ENCODE data around the gene KRABD2.
"Not testable (repeated sequence)": the region's sequence is repeated elsewhere in the genome, so short reads cannot be mapped to it uniquely, and the experiment has no call there.

Gene KRABD2

DNA sequence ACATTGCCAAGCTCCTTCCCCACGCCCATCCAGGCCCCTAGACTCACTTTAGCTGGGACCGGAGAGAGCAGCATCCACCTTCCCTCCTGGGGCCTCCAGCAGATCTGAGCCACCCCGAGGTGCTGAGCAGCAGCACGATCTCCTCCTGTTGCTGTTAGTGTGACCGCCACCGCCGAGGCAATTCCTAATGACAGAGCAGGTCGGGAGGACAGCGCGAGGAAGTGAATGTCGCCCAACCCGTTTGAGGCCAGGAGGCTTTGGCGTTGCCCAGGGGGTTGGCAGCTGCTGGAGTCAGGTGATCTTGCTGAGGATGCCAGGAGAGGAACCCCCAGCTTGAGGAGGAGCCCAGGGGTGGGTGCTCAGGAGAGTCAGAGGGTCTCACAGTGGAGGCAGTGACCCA is 21.1 kb upstream of the KRABD2 start, which contains the start of gene RNF222:
Gene RNF222 (minus strand): TSS at position 192 of the 400 bp plus-strand sequence. CDS start 4,366 bp downstream, outside the sequence.
- BruUV-seq (replicated peaks) = no TSS peak
- H2AFZ ChIP-seq (ENCODE audit: low read depth, low read length, poor library complexity, severe bottlenecking) = no peak within 1 kb of the TSS
- intact Hi-C loops (cut with micrococcal nuclease) = no loop called here
- H3K9ac ChIP-seq (ENCODE audit: low read length) = no peak within 1 kb of the TSS
- no peaks in the 10 kb centered on the region for H4K20me1 ChIP-seq (ENCODE audit: insufficient read depth)
- DNase-seq (ENCODE audit: low read depth, low spot score) (no peak), ATAC-seq (no peak)
- ChIA-PET RAD21 (ENCODE audit: low non-redundant PET in 1 of 2, low total read pairs in 2 of 2, uncharacterized antibody in 2 of 2, unreplicated experiment in 2 of 2) (no interaction called here), POLR2A (interaction anchor here (1.3 kb wide), 1 partner anchor 11 kb away, joined by 3 read pairs; no protein-coding TSS in a partner anchor), CTCF (interaction anchor here (1.3 kb wide), 1 partner anchor 14 kb away, joined by 3 read pairs; no protein-coding TSS in a partner anchor)
- no peaks in the 10 kb centered on the region for H3K9me2 ChIP-seq (ENCODE audit: insufficient read depth)
- H3K4me2 ChIP-seq (ENCODE audit: low read length) = no peak within 1 kb of the TSS
- H3K9me3 ChIP-seq (ENCODE audit: control insufficient read depth in 1 of 2, insufficient read depth in 1 of 2, low read depth in 1 of 2, low read length in 2 of 2) = no peaks in the 10 kb centered on the region
- H3K27ac ChIP-seq (ENCODE audit: low read depth, low read length) = no peak within 1 kb of the TSS
- H3K4me1 ChIP-seq (ENCODE audit: control insufficient read depth in 1 of 2, insufficient read depth in 2 of 2, low read length in 2 of 2) = peaks cover 0 to 16% of the 10 kb centered on the region in 2 experiments; a peak in 1 of 4 replicates
- H3K36me3 ChIP-seq (ENCODE audit: control insufficient read depth in 1 of 2, insufficient read depth in 2 of 2, low read length in 2 of 2) = no peaks in the 10 kb centered on the region
- no peaks in the 10 kb centered on the region for H3K79me2 ChIP-seq (ENCODE audit: insufficient read depth, low read length)
- no peak within 1 kb of the TSS for H3K4me3 ChIP-seq (replicated peaks in 1 of 2; ENCODE audit: low read depth in 1 of 2, low read length in 2 of 2)
- no peak for TF ChIP-seq TCF7L2 (IDR thresholded peaks at IDR 0.05; ENCODE audit: borderline replicate concordance, extremely low read depth, insufficient read depth, insufficient read length)
- TF ChIP-seq, protein P1, sequence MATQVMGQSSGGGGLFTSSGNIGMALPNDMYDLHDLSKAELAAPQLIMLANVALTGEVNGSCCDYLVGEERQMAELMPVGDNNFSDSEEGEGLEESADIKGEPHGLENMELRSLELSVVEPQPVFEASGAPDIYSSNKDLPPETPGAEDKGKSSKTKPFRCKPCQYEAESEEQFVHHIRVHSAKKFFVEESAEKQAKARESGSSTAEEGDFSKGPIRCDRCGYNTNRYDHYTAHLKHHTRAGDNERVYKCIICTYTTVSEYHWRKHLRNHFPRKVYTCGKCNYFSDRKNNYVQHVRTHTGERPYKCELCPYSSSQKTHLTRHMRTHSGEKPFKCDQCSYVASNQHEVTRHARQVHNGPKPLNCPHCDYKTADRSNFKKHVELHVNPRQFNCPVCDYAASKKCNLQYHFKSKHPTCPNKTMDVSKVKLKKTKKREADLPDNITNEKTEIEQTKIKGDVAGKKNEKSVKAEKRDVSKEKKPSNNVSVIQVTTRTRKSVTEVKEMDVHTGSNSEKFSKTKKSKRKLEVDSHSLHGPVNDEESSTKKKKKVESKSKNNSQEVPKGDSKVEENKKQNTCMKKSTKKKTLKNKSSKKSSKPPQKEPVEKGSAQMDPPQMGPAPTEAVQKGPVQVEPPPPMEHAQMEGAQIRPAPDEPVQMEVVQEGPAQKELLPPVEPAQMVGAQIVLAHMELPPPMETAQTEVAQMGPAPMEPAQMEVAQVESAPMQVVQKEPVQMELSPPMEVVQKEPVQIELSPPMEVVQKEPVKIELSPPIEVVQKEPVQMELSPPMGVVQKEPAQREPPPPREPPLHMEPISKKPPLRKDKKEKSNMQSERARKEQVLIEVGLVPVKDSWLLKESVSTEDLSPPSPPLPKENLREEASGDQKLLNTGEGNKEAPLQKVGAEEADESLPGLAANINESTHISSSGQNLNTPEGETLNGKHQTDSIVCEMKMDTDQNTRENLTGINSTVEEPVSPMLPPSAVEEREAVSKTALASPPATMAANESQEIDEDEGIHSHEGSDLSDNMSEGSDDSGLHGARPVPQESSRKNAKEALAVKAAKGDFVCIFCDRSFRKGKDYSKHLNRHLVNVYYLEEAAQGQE (IDR thresholded peaks at IDR 0.05; ENCODE audit: low read depth) = no peak
- TF ChIP-seq EZH2 (IDR thresholded peaks at IDR 0.05) = no peak
- TF ChIP-seq POLR2AphosphoS5 (IDR thresholded peaks at IDR 0.05; ENCODE audit: low read depth, low read length) = no peak
- TF ChIP-seq FOSL1 (IDR thresholded peaks at IDR 0.05; ENCODE audit: low read depth) = no peak
- no peak for TF ChIP-seq SP1 (IDR thresholded peaks at IDR 0.05; ENCODE audit: low read depth)
- no peak for TF ChIP-seq ZNF274 (IDR thresholded peaks at IDR 0.05; ENCODE audit: low read depth, low read length)
- TF ChIP-seq, protein P2, sequence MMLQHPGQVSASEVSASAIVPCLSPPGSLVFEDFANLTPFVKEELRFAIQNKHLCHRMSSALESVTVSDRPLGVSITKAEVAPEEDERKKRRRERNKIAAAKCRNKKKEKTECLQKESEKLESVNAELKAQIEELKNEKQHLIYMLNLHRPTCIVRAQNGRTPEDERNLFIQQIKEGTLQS (IDR thresholded peaks at IDR 0.05) = no peak
- TF ChIP-seq, protein P3, sequence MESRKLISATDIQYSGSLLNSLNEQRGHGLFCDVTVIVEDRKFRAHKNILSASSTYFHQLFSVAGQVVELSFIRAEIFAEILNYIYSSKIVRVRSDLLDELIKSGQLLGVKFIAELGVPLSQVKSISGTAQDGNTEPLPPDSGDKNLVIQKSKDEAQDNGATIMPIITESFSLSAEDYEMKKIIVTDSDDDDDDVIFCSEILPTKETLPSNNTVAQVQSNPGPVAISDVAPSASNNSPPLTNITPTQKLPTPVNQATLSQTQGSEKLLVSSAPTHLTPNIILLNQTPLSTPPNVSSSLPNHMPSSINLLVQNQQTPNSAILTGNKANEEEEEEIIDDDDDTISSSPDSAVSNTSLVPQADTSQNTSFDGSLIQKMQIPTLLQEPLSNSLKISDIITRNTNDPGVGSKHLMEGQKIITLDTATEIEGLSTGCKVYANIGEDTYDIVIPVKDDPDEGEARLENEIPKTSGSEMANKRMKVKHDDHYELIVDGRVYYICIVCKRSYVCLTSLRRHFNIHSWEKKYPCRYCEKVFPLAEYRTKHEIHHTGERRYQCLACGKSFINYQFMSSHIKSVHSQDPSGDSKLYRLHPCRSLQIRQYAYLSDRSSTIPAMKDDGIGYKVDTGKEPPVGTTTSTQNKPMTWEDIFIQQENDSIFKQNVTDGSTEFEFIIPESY (IDR thresholded peaks at IDR 0.05; ENCODE audit: extremely low read depth, insufficient replicate concordance, low read length) = no peak
- no peaks in the 10 kb centered on the region for H3K27me3 ChIP-seq (ENCODE audit: insufficient read depth, low read length)

DNA sequence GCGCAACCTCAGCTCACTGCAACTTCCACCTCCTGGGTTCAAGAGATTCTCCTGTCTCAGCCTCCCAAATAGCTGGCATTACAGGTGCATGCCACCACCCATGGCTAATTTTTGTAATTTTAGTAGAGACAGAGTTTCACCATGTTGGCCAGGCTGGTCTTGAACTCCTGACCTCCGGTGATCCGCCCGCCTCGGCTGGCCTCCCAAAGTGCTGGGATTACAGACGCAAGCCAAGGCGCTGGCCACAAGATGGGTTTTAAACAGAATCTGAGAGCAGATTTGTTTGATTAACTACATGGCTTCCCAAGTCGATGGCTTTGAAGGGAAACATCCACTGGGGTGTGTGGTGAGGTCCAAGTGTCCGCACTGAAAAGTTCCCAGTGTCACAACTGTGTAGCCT is 18.0 kb upstream of the KRABD2 start:
- BruUV-seq (replicated peaks); H4K20me1 ChIP-seq (ENCODE audit: insufficient read depth); CTCF ChIA-PET; intact Hi-C loops (cut with micrococcal nuclease); H3K9ac ChIP-seq (ENCODE audit: low read length); H3K27ac ChIP-seq (ENCODE audit: low read depth, low read length); H3K4me3 ChIP-seq (replicated peaks in 1 of 2; ENCODE audit: low read depth in 1 of 2, low read length in 2 of 2); RAD21 ChIA-PET (ENCODE audit: low non-redundant PET in 1 of 2, low total read pairs in 2 of 2, uncharacterized antibody in 2 of 2, unreplicated experiment in 2 of 2); H3K4me2 ChIP-seq (ENCODE audit: low read length); H3K79me2 ChIP-seq (ENCODE audit: insufficient read depth, low read length); H3K36me3 ChIP-seq (ENCODE audit: control insufficient read depth in 1 of 2, insufficient read depth in 2 of 2, low read length in 2 of 2); H3K27me3 ChIP-seq (ENCODE audit: insufficient read depth, low read length); H3K9me3 ChIP-seq (ENCODE audit: control insufficient read depth in 1 of 2, insufficient read depth in 1 of 2, low read depth in 1 of 2, low read length in 2 of 2); ATAC-seq; DNase-seq (ENCODE audit: low read depth, low spot score); H3K9me2 ChIP-seq (ENCODE audit: insufficient read depth); H2AFZ ChIP-seq (ENCODE audit: low read depth, low read length, poor library complexity, severe bottlenecking): not testable (repeated sequence)
- H3K4me1 ChIP-seq (ENCODE audit: control insufficient read depth in 1 of 2, insufficient read depth in 2 of 2, low read length in 2 of 2) = peaks cover 0 to 27% of the 10 kb centered on the region in 2 experiments; a peak in 2 of 4 replicates
- POLR2A ChIA-PET = interaction anchor here (1.1 to 1.9 kb wide), 2 partner anchors 11 to 12 kb away, joined by 3 to 4 read pairs; no protein-coding TSS in a partner anchor
